H1 (cell line): Measurements from ENCODE around the gene PRMT2. TPM values are rescaled to one million over a fixed set of nuclear protein-coding genes. Genes with fewer than 3 reads are reported as not detected.

Experiments
- polyA plus RNA-seq, 7 experiments: library from polyadenylated mRNA; depleted of rRNA in 3 of 7; stranded (reverse) in 5 of 7; unstranded in 2 of 7; fragments of >200 nt in 5 of 7; fragments of 200-250 nt in 2 of 7; gene quantifications; 1 replicate in 5 of 7; 2 replicates in 1 of 7; 4 replicates in 1 of 7; pipeline versions ENCODE4 v1.2.1 to v1.2.3, GENCODE V29; 2011 to 2013; ENCODE audit warnings: missing spikeins in 2 of 7, mixed read lengths in 2 of 7
- total RNA-seq: library from RNA; stranded (reverse); fragmentation: NEBNext Ultra II Directional; extraction: Animal tissue kit (Norgen Biotek cat#: 25700); gene quantifications from 2 replicates; pipeline ENCODE4 v1.2.1, GENCODE V29; 2021
- TF ChIP-seq, protein P1 (sequence below): fragments of 300-600 bp; sonication (generic); IDR thresholded peaks from 2 replicates; pipeline ENCODE4 v1.7.1; 2012; ENCODE audit warnings: low read length, moderate library complexity, mild to moderate bottlenecking, inconsistent platforms; ENCODE audit not compliant: insufficient replicate concordance

PRMT2 gene
- total and polyA plus RNA-seq, 2 of the 8 experiments (the other 6 are each of a cell fraction or from before 2014, with no cell fraction given): 45.8 to 59.2 TPM

DNA sequence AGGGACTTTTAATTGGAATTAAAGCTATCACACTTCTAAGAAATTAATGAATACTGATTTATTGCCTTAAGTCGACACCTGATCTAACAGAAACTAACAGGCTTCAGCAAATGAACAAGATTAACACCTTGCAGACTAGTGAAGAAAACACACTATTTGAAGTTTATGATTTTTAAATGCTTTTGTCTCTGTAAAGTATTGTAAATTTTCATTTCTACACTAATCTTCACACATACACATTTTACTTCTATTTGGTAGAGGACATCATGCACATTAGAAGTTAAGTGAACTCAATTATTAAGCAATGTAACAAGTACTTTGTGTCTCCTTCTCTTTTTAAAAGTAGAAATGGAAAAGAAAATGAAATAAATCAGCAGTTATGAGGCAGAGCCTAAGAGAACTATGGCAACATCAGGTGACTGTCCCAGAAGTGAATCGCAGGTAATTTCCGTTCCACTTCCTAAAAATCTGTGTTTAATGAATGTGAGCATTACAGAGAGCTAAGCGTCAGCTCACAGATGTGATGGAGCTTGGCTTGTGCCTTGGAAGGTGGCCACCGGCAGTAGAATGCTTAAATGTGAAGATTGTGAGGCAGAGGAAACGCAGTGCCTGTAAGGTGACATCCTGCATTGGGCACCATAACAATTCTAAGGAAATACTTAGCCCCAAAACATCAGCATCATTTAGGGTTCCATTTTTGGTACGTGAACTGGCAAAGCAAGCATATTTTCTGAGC lies 1.2 kb downstream of the PRMT2 start (continued):
- TF ChIP-seq, protein P1, sequence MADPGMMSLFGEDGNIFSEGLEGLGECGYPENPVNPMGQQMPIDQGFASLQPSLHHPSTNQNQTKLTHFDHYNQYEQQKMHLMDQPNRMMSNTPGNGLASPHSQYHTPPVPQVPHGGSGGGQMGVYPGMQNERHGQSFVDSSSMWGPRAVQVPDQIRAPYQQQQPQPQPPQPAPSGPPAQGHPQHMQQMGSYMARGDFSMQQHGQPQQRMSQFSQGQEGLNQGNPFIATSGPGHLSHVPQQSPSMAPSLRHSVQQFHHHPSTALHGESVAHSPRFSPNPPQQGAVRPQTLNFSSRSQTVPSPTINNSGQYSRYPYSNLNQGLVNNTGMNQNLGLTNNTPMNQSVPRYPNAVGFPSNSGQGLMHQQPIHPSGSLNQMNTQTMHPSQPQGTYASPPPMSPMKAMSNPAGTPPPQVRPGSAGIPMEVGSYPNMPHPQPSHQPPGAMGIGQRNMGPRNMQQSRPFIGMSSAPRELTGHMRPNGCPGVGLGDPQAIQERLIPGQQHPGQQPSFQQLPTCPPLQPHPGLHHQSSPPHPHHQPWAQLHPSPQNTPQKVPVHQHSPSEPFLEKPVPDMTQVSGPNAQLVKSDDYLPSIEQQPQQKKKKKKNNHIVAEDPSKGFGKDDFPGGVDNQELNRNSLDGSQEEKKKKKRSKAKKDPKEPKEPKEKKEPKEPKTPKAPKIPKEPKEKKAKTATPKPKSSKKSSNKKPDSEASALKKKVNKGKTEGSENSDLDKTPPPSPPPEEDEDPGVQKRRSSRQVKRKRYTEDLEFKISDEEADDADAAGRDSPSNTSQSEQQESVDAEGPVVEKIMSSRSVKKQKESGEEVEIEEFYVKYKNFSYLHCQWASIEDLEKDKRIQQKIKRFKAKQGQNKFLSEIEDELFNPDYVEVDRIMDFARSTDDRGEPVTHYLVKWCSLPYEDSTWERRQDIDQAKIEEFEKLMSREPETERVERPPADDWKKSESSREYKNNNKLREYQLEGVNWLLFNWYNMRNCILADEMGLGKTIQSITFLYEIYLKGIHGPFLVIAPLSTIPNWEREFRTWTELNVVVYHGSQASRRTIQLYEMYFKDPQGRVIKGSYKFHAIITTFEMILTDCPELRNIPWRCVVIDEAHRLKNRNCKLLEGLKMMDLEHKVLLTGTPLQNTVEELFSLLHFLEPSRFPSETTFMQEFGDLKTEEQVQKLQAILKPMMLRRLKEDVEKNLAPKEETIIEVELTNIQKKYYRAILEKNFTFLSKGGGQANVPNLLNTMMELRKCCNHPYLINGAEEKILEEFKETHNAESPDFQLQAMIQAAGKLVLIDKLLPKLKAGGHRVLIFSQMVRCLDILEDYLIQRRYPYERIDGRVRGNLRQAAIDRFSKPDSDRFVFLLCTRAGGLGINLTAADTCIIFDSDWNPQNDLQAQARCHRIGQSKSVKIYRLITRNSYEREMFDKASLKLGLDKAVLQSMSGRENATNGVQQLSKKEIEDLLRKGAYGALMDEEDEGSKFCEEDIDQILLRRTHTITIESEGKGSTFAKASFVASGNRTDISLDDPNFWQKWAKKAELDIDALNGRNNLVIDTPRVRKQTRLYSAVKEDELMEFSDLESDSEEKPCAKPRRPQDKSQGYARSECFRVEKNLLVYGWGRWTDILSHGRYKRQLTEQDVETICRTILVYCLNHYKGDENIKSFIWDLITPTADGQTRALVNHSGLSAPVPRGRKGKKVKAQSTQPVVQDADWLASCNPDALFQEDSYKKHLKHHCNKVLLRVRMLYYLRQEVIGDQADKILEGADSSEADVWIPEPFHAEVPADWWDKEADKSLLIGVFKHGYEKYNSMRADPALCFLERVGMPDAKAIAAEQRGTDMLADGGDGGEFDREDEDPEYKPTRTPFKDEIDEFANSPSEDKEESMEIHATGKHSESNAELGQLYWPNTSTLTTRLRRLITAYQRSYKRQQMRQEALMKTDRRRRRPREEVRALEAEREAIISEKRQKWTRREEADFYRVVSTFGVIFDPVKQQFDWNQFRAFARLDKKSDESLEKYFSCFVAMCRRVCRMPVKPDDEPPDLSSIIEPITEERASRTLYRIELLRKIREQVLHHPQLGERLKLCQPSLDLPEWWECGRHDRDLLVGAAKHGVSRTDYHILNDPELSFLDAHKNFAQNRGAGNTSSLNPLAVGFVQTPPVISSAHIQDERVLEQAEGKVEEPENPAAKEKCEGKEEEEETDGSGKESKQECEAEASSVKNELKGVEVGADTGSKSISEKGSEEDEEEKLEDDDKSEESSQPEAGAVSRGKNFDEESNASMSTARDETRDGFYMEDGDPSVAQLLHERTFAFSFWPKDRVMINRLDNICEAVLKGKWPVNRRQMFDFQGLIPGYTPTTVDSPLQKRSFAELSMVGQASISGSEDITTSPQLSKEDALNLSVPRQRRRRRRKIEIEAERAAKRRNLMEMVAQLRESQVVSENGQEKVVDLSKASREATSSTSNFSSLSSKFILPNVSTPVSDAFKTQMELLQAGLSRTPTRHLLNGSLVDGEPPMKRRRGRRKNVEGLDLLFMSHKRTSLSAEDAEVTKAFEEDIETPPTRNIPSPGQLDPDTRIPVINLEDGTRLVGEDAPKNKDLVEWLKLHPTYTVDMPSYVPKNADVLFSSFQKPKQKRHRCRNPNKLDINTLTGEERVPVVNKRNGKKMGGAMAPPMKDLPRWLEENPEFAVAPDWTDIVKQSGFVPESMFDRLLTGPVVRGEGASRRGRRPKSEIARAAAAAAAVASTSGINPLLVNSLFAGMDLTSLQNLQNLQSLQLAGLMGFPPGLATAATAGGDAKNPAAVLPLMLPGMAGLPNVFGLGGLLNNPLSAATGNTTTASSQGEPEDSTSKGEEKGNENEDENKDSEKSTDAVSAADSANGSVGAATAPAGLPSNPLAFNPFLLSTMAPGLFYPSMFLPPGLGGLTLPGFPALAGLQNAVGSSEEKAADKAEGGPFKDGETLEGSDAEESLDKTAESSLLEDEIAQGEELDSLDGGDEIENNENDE: no peak
